SK-N-SH (cell line): ENCODE measurements around the gene RBBP4.

Source experiments
- CTCF ChIP-seq: fragments of 200-600 bp; sonication (generic); IDR thresholded peaks from 2 replicates; pipeline ENCODE4 v1.6.1; 2017; ENCODE audit warnings: antibody characterized with exemption, mild to moderate bottlenecking, moderate library complexity
- REST ChIP-seq: IDR thresholded peaks from 2 replicates; pipeline ENCODE4 v1.6.1; 2012; ENCODE audit warnings: mild to moderate bottlenecking, low read depth, low read length, moderate library complexity
- TAF1 ChIP-seq: IDR thresholded peaks from 2 replicates; pipeline ENCODE4 v1.6.1; 2012; ENCODE audit warnings: low read depth, mild to moderate bottlenecking, low read length, moderate library complexity, borderline replicate concordance

GRCh38 chr1:32727876-32728275 lies 76.9 kb downstream of the RBBP4 start:
- TF ChIP-seq TAF1 (no peak), CTCF (no peak), REST (no peak)
